Activated CD8-positive, alpha-beta memory T cell treated with anti-CD3 and anti-CD28 coated beads, Interleukin-2, amount 50 U/mL, for 24 hours (primary cell): ENCODE measurements around the gene PTTG1IP.

Source experiments
- DNase-seq: peaks from one replicate; pipeline ENCODE4 v3.0.0-alpha.2; 2020; ENCODE audit errors: extremely low read depth

The PTTG1IP gene

DNA sequence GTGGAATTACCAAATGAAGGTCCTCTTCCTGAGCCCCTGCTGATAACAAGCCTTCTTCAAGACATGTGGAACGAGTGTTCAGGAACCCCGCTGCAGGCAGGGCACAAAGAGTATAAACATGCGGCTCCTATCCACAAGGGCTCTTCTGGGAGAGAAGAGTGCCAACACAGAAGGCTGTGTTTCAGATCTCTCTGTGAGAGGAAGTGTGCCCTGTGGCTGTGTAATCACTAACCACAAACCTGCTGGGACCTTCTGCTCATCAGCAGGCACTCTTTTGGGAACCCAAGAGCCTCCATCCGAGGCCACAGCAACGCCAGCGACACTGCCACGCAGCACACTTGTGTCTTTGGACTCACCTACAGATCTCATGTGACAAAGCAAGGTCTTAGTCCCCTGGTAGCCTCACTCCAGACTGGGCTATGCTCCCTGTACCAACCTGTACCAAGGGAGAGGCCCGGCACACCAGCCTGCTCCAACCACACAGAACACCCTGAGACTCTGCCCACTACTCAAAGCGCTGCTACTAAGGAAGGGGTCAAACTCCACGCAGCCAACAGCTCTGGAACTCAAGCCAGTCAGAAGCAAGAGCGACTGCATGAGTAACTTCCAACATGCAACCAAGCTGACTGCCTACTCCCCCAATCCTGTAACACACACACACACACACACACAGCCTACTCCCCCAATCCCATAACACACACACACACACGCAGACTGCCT, 7.8 kb downstream of the PTTG1IP start:
- no peak for DNase-seq

DNA sequence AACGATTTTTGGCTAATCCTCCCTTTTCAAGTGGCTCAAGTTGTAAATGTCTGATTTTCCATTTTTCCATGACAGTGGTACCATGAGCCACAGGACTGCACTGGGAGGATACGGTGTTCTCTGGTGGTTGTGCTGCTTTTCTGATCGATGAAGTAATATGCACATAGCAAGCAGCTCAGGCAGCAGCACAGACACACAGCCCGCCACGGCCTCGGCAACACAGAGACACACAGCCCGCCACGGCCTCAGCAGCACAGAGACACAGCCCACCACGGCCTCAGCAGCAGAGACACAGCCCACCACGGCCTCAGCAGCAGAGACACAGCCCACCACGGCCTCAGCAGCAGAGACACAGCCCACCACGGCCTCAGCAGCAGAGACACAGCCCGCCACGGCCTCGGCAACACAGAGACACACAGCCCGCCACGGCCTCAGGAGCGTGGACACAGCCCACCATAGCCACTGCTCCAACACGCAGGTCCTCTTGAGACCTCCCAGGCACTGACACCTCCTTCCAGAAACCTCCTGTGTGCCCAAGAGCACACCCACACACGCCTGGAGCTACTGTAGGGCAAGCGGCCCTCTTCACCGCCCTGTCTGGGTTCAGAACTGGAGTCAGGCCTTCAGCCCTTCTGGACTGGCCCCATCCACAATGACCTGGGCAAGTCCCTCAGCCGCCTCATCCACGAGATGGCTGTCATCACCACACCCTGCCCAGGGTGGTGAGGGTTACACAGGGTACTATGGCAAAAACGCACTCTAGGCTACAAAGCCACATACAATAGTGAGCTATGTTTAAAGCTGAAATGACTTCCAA, 10.4 kb downstream of the PTTG1IP start:
- DNase-seq: no peak

DNA sequence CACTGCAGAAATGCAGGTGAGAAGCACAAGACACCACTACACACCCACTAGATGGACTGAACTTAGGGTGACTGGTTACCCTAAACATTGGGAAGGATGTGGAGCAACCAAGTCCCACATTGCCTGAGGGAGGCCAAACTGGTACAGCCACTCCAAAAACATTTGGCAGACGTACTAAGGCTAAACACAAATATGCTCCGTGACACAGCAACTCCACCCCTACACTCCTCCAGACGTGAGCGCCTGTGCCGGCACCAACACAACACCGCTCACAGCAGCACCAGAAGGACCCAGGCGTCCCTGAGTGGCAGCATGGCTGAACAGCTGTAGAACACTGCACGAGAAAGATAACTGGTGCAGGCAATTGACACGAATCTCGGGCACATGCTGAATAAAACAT, 14.7 kb downstream of the PTTG1IP start:
- DNase-seq: no peak

DNA sequence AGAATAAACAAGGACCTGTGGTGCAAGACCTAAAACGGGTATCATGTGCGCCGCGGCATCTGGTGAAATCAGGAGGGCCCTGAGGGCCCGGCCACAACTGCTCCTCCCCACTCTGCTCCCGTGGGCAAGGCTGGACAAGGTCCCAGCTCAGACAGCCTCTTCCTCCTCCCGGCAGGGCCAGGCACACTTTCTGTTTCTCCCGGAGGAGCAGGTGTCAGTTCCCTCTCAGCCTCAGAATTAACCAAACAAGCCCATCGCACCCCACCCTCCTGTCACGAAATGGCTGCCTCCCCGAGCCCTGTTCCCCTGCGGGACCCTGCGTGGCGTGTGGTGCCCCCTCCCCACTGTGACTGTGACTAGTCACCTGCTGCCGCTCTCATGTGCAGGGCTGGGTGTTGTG, 15.2 kb downstream of the PTTG1IP start:
- no peak for DNase-seq

DNA sequence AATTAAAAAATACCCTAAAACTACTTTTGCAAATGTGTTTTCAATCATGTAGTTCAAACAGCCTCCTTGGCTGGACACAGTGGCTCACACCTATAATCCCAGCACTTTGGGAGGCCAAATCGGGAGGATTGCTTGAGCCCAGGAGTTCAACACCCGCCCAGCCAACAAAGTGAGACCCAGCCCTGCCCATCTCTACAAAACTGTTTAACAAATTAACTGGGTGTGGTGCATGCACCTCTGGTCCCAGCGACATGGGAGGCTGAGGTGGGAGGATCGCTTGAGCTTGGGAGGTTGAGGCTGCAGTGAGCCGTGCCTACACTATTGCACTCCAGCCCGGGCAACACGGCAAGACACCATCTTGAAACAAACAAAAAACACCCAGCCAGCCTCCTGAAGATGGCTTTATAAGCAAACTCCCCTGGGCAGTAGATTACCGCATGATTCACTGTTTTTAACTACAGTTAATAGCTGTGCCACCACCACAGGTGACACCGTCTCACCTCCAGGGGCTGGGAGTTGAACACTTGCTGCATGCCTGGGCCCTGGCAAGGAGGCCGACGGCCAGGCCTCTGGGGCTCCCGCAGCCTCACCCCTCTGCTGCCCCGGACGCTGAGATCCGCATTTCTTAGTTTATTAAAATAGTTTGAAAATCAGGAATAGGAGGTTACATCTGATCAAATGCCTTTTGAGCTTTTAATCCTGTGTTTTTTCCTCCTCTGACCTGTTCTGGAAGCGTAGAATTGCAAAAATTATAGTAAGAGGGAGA, 16.2 kb downstream of the PTTG1IP start:
- DNase-seq: no peak

DNA sequence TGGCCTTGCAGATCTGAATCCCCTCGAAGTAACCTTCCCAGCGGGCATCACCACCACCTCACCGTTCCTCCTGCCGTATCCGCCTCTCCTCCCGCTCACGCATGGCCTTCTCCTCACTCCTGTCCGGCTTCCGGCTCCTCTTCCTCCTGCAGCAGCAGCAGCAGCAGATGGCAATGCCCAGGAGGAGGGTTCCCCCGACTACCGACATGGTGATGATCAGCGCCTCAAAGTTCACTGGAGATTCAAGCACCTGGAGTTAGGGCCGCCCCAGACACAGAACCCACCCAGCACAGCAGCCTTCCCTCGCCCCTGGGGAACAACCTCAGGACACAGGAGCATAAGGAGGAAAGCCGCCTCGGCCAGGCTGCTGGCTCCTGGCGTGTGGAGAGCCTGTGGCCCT, 17.4 kb downstream of the PTTG1IP start:
- no peak for DNase-seq

DNA sequence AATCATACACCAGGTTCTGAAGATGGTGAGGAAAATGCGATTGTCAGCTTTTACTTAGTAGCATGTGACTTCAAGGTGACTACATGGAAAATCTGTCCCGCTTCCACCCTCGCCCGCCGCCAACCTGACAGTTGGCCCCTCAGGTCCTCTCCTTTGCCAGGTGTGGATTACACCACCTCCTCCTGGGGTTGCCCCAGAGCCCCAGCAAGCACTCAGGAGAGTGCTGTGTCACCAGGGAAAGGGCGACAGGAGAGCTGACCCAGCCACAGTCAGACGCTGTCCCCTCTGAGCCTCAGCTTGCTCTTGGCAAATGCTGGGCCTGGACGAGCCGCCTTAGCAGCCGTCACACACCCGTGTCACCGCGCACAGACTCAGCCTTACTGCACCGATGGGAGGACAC, 17.9 kb downstream of the PTTG1IP start:
- no peak for DNase-seq

DNA sequence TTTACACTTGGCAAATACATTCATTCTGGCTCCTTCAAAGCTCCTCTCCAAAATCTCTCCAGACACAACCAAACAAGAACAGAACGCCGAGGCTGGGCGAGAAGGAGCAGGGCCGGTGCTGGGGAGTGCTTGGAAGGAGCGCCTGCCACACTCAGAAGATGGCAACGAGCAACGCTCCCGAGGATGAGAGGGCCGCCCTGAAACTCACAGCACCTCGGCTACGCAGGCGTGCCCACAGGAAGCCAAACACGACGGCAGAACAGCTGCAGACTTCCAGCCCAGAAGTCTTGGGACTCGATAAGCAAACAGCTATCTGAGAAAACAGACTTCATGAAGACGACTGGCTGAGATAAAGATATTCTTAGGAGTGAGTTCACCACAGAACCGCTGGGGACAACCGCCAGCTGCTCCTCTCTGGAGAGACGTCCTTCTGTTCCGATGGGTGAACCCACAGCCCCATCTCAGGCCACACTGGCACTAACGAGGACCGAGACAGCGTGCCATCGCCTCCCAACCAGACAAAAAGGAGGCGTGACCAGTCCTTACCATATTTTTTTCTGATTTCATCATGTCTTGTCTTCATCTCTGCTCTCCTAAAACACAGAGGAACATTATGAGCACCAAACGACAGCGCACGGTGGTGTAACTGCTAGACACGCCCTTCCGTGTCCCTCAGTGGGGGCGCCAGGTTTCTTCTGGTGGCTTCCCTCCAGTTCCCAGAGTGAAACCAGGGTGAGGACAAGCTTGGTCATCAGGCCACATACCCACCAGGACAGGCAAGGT, 18.6 kb downstream of the PTTG1IP start:
- DNase-seq: no peak

DNA sequence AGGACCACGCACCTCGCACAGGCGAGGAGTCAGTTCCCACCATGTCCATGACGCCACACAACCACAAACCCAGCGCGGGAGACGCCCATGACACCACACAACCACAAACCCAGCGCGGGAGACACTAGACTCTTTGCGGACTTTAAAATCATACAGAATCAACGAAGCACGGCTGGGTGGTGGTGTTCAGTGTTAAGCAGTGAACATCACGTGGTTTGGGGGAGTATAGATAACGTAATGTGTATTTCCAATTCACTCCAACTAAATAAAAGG, 19.2 kb downstream of the PTTG1IP start:
- no peak for DNase-seq

DNA sequence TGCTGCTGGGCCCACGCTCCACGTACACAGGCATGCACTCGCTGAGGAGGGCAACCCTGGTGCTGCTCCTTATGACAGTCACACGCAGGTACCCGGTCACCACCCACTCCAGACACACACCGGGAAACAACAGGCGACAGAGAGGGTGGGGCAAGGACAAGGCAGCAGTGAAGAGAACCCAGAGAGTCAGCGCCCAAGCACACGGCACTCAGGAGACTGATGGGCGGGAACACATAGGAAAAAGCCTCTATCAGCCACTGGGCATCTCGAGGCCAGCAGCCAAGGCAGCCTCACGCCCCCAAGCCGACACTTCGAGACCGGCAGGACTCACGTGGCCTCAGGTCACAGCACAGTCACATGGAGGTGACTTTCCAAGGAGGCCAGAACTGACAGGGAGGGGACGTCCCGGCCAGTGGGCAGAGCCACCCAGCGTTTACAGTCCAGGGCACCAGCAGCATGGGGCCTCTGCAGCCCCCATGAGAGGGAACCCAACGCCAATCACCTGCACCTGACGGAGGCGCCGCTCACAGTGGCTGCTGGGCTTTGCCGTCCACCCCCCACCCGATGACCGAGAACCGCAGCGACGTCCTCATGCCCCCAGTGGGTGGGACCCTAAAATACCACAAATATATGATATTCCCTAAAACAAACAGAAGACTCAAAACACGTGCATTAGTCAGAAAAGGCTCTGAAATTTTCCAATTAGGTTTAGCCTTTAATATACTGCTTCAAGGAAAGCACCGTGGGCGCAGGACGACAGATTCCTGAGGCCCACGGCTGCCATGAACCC, 19.7 kb downstream of the PTTG1IP start:
- DNase-seq: no peak

DNA sequence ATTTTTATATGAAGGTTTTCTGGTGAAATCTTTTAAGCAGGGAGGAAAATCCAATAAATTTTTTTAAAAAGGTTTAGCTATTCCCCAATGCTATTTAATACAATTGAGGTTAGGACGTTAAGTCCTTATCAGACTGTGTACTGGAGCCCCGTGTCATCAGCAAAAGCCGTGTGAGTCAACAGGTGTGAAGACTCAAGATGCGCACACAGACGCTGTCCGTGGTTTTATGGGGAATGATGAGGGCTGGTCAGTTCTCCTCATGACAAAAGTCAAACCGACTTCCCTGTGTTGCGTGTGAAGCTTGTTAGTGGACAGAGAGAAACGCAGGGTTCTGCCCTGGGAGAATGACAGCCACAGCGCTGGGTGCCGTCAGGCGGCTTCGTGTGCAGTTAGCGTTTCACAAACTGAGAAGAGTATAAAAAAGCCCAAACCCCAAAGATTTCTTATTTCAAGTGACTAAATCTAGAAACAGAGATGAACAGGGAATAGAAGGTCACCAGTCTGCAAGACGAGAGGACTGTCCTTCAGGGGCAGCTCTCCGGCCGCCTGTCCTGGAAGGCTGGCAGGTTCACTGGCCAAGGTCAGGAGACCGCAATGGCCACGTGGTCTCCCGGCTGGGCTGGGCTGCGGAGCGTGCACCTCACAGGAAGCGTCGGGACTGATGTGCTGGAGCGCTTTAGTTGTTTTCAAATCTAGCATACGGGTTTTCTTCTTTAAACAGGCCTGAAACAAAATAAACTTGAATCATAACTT, 22.4 kb downstream of the PTTG1IP start:
- no peak for DNase-seq

DNA sequence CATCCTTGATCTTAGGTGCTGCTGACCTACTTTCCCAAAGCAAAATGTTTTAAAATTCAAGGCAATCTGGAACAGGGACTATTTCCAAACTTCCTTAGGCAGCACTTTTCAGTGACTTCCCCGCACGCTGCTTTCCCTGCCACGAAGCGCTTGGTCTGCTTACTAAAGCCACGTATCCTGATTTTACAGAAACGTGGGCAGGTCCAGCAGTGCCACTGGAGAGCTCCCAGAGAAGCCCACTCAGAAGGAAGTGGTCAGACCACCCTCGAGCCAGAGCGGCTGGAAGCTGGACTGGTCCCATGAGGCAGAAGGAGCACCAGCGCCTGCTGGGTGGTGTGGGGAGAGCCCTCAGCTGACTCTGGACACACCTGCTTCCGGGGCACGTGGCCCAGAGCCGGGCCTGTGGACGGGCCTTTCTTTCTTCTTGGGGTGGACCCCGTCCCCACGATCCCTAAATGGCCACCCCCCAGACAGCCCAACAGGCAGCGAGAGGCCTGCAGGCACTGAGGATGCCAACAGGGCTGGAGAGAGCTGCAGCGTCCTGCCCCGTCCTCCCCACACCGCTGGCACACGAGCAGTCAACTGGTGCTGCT, 23.2 kb downstream of the PTTG1IP start:
- no peak for DNase-seq

DNA sequence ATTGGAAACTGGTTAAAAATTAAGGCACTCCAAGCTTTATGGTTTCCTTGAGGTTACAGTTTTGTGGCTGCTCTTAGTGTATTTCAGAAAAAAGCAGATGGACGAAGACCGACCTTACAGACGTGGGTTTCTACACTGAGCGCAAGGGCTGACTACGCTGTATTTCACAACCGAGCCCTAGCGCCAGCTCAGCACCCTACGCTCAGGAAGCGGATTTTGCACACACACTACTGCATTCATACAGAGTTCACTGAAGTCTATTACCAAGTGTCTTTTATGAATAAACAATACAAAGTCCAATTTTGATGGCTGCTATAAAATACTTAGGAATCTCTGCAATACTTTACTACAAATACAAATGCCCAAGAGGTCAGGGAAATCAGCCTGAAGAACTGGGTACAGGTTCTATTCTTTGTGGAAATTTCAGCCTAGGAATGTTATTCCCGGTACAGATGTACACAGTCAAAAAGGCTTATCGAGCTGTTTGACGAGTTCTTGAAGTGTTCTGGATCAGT, 23.8 kb downstream of the PTTG1IP start:
- no peak for DNase-seq

DNA sequence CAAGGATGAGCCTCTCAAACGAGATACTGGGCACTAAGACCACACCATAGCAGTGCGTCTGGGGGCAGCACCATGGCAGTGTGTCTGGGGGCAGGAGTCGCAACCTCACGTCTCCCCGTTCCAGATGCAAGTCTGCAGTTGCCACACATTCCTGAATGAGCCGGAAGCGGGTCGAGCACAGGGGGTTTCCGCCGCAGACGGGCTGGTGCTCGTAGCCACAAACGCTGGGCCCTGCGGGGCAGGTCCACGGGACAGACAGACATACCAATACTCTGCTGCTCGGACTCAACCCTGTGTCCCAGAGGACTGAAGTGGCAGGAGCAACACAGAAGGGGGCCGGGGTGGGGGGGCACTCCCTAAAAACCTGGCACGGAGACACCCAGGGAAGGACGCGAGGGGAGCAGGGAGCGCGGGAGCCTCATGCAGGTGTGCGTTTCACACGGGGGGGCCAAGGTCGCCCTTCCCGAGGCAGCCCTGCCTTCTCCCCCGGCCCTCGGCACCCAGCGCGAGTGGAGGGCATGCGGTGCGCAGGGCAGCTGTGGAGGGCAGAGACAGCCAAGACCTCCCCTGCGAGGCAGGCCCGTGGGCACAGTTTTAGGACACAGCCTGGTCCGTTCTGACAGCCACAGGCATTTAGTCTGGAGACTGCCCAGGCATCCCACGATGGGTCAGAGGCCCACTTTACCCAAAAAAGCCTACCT, 24.5 kb downstream of the PTTG1IP start:
- no peak for DNase-seq

DNA sequence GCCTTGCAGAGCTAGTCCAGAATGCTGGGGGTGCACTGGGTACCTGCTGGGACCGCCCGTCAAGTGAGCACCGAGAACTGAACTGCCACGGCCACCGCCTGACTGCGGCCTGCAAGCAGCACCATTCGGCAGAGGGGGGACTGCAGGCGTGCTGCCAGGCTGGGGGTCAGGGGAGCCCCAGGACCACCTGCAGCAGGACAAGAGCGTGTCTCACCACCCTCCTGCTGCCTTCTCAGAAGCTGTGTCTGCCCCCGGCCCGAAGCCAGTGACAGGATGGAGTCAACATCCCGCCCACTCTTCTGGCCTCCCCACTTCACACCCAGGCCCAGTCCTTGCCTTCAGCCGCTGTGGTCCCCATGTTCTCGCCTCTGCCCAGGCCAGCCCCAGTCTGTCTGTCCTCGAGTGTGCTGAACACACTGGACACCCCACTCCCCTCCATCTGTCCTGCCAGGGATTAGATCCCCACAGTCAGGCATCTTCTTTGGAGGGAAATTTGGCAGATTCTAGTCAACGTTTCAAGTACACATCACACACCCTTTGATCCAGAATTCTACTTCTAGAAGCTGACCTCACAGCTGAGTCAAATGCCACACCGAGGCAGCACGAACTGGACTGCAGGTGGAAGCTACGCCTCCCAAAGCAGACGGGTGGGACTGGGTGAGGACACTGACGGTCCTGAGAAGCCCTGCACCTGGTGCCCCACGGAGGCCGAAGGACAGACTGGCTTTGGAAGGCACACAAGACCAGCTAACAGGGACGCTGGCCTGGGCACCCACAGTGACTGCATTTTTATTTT, 26.0 kb downstream of the PTTG1IP start:
- no peak for DNase-seq

DNA sequence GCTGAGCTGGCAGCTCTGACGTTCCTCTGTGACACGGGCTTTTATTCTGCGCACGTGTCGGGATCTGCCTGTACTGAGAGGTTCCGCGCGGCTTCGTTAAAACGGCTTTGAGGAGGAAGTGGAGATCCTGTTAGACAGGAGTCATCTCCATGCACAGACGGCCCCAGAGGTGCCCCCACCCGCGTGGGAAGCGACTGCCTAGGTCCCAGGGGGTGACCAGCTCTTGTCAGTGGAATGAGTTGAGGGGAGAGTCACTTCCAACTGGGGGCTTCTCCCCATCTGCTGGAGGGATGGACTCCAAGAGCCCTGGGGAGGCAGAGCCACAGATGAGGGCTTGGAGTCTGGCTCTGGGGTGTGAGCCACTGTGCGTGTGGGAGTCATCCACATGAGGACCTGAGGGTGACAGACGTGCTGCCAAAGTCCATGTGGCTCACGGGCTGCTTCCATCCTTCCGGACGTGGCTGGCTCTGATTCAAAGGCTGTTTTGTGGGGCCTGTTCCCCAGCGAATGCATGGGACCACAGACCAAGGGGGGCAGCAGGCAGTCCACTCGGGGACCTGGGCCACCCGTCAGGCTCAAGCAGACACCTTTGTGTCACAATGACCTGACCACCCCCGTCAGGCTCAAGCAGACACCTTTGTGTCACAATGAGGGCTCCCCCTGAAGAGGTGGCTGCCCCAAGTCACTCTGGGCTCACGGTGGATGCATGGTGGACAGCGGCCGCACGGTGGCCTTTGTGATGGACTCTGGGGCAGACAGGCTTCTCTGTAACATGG, 26.8 kb downstream of the PTTG1IP start:
- DNase-seq: no peak

DNA sequence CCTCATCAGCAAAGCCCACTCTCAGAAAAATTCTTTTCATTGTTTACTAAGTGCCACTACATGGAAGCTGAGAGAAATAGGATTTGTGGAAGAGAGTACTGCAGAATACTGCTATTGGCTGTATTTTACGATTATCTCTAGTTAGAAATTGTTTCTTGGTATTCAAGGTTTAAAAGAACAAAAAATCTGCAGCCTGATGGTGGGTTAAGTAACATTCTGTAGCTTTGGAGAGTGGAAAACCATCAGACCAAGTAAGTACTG, 27.3 kb downstream of the PTTG1IP start:
- no peak for DNase-seq
